ENCODE results near the gene BCL2.
"Not testable (repeated sequence)": the region's sequence is repeated elsewhere in the genome, so short reads cannot be mapped to it uniquely, and the experiment has no call there.

Gene BCL2

GRCh38 chr18:63198098-63198760 lies 121.3 kb downstream of the BCL2 start:
- DNase-seq: no peak

- no peak for DNase-seq
Observed at GRCh38 chr18:63197246-63197869, 122.2 kb downstream of the BCL2 start.

- DNase-seq: no peak
Observed at GRCh38 chr18:63195326-63196159, 124.0 kb downstream of the BCL2 start.

GRCh38 chr18:63192885-63193349 lies 126.7 kb downstream of the BCL2 start:
- DNase-seq: no peak

- DNase-seq: no peak
Observed at GRCh38 chr18:63192126-63192884, 127.3 kb downstream of the BCL2 start.

- no peak for DNase-seq
Observed at GRCh38 chr18:63191413-63191812, 128.2 kb downstream of the BCL2 start.

- not testable (repeated sequence) for DNase-seq
Observed at GRCh38 chr18:63190838-63191237, 128.7 kb downstream of the BCL2 start.

GRCh38 chr18:63189817-63190216 lies 129.8 kb downstream of the BCL2 start:
- DNase-seq: no peak

GRCh38 chr18:63189041-63189440 lies 130.5 kb downstream of the BCL2 start:
- DNase-seq: no peak

- no peak for DNase-seq
Observed at GRCh38 chr18:63187791-63188460, 131.6 kb downstream of the BCL2 start.

GRCh38 chr18:63187223-63187574 lies 132.4 kb downstream of the BCL2 start:
- DNase-seq: no peak

- no peak for DNase-seq
Observed at GRCh38 chr18:63186520-63187222, 132.9 kb downstream of the BCL2 start.

- no peak for DNase-seq
Observed at GRCh38 chr18:63185984-63186383, 133.6 kb downstream of the BCL2 start.

- no peak for DNase-seq
Observed at GRCh38 chr18:63183952-63184770, 135.4 kb downstream of the BCL2 start.

- no peak for DNase-seq
Observed at GRCh38 chr18:63183378-63183777, 136.2 kb downstream of the BCL2 start.

- no peak for DNase-seq
Observed at GRCh38 chr18:63182861-63183260, 136.7 kb downstream of the BCL2 start.

GRCh38 chr18:63182310-63182772 lies 137.2 kb downstream of the BCL2 start:
- DNase-seq: no peak

GRCh38 chr18:63181706-63182309 lies 137.8 kb downstream of the BCL2 start:
- DNase-seq: no peak

- no peak for DNase-seq
Observed at GRCh38 chr18:63180971-63181376, 138.6 kb downstream of the BCL2 start.

GRCh38 chr18:63180321-63180720 lies 139.2 kb downstream of the BCL2 start:
- DNase-seq: no peak

Data from eye (tissue), 1 donor.